ENCODE measurements around the gene NAALADL2. TPM values are rescaled to one million over a fixed set of nuclear protein-coding genes. Genes with fewer than 3 reads are reported as not detected.
A peak's percentile ranks its signal among the peaks of the same experiment; 100 is the strongest.
"Not testable (repeated sequence)": the region's sequence is repeated elsewhere in the genome, so short reads cannot be mapped to it uniquely, and the experiment has no call there.

The NAALADL2 gene
- total and polyA plus RNA-seq, 3 donors from 2014 or later = 5.4 to 15.6 (median 6.0) TPM

DNA sequence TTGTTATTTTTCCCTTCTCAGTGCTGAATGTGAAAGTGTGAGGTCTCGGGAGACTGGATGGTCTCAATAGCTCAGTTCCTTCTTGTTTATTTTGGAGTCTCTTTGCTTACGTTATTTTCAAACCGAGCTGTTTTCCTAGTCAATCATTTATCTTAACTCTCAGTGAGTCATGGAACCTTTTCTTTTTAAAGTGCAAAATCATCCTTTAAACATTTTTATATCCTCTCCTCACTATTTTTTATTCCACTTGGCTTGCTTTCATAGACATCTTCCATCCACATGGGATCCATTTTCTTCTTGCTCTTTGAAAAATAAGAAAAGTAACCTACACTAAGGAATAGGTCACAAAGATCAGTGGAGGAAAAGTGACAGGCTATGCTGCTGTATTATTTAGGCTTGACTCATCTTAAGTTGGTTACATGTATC lies 497.8 kb downstream of the NAALADL2 start:
- DNase-seq = no peak
- Histone ChIP-seq H3K4me1 (no peaks in the 10 kb centered on the region), H3K36me3 (ENCODE audit: low read depth, missing control alignments) (no peaks in the 10 kb centered on the region), H3K9me3 (no peaks in the 10 kb centered on the region), H3K27me3 (no peaks in the 10 kb centered on the region), H3K4me3 (no peak overlapping the region), H3K27ac (no peak overlapping the region)
- intact Hi-C loops (cut with DNase I; ENCODE audit: low total_unique reads) = no loop called here
- WGBS, 2 donors = 43 to 72% methylated on average over 3 of the region's 3 CpGs
- TF ChIP-seq, protein P1, sequence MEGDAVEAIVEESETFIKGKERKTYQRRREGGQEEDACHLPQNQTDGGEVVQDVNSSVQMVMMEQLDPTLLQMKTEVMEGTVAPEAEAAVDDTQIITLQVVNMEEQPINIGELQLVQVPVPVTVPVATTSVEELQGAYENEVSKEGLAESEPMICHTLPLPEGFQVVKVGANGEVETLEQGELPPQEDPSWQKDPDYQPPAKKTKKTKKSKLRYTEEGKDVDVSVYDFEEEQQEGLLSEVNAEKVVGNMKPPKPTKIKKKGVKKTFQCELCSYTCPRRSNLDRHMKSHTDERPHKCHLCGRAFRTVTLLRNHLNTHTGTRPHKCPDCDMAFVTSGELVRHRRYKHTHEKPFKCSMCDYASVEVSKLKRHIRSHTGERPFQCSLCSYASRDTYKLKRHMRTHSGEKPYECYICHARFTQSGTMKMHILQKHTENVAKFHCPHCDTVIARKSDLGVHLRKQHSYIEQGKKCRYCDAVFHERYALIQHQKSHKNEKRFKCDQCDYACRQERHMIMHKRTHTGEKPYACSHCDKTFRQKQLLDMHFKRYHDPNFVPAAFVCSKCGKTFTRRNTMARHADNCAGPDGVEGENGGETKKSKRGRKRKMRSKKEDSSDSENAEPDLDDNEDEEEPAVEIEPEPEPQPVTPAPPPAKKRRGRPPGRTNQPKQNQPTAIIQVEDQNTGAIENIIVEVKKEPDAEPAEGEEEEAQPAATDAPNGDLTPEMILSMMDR (IDR thresholded peaks at IDR 0.05) = no peak
- TF ChIP-seq POLR2A (IDR thresholded peaks at IDR 0.05) = no peak

DNA sequence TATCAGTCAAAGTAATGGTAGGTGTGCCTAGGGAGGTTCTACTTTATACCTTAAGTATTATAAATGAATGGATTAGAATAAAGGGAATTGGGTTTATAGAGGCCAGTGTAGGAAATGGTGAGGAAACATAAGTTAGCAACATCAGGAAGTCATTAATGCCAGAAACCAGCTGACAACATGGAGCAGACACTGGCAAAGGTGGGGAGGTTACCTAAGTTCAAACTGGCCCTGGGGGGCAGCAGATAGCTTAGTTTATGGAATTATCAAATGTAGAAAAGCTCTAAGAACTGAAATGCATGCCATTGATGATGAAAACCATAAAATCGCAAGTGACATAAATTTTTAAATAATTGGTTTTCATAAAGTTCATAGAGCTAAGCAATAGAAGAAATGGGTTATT lies 498.6 kb downstream of the NAALADL2 start:
- Histone ChIP-seq H3K27ac (no peak overlapping the region), H3K4me3 (no peak overlapping the region), H3K27me3 (no peaks in the 10 kb centered on the region), H3K9me3 (no peaks in the 10 kb centered on the region), H3K36me3 (ENCODE audit: low read depth, missing control alignments) (no peaks in the 10 kb centered on the region), H3K4me1 (no peaks in the 10 kb centered on the region)
- 82 to 96% methylated on average over 1 of the region's 1 CpG for WGBS, 2 donors
- intact Hi-C loops (cut with DNase I; ENCODE audit: low total_unique reads) = no loop called here
- TF ChIP-seq POLR2A (IDR thresholded peaks at IDR 0.05) = no peak
- TF ChIP-seq, protein P1 (IDR thresholded peaks at IDR 0.05) = no peak
- no peak for DNase-seq

DNA sequence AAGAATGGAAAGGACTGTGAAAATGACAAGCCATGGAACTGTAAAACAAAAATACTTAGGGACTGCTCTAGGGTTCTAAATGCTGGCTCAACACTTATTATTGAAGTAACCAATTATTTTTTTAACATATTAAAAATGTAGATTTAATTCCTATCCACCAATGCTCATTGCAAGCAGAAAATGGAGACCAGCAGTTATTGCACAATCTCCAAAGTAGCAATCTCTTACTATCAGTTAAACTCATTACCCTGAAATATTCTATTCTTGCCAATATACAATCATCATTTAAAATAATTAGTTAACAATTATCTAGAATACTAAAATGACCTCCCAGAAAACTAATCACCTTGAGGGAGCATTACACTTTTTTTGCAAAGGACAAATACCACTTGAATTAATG lies 499.8 kb downstream of the NAALADL2 start:
- H3K27ac ChIP-seq = no peak overlapping the region
- H3K9me3 ChIP-seq = no peaks in the 10 kb centered on the region
- H3K4me1 ChIP-seq = no peaks in the 10 kb centered on the region
- H3K4me3 ChIP-seq = no peak overlapping the region
- intact Hi-C loops (cut with DNase I; ENCODE audit: low total_unique reads) = no loop called here
- no peaks in the 10 kb centered on the region for H3K27me3 ChIP-seq
- H3K36me3 ChIP-seq (ENCODE audit: low read depth, missing control alignments) = no peaks in the 10 kb centered on the region
- no peak for TF ChIP-seq POLR2A (IDR thresholded peaks at IDR 0.05)
- TF ChIP-seq, protein P1 (IDR thresholded peaks at IDR 0.05) = no peak
- DNase-seq = no peak

DNA sequence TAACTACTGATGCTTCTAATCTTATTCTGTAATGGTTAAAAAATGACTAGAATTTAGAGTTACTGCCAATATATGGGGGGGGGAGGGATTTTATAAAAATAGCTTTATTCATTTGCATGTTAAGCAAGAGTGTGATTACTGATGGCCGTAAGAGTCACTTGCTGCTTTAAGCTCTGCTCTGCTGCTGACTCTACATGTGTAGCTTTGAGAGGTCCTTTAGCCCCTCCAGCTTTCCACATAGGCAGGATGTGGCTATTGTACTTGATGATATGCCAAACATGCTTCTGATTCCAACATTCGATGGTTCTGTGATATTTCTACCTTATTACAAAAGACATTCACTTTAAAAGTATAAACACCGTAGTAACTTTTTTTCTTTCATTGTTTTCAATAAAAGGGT lies 511.3 kb downstream of the NAALADL2 start:
- H3K27ac ChIP-seq; H3K36me3 ChIP-seq (ENCODE audit: low read depth, missing control alignments); H3K9me3 ChIP-seq; H3K4me1 ChIP-seq; DNase-seq; H3K4me3 ChIP-seq; intact Hi-C loops (cut with DNase I; ENCODE audit: low total_unique reads); H3K27me3 ChIP-seq: not testable (repeated sequence)
- WGBS, 2 donors = 48 to 56% methylated on average over 3 of the region's 3 CpGs

DNA sequence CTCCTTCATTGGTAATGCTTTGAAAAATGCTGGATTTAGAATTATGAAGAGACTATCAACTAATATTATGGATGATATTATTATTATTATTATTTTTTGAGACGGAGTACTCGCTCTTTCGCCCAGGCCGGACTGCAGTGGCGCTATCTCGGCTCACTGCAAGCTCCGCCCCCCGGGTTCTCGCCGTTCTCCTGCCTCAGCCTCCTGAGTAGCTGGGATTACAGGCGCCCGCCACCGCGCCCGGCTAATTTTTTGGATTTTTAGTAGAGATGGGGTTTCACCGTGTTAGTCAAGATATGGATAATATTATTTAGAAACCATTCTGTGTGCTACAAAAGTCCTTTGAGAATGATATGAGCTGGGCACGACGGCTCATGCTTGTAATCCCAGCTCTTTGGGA lies 512.1 kb downstream of the NAALADL2 start:
- H3K36me3 ChIP-seq (ENCODE audit: low read depth, missing control alignments); H3K27ac ChIP-seq; intact Hi-C loops (cut with DNase I; ENCODE audit: low total_unique reads); H3K27me3 ChIP-seq; H3K4me1 ChIP-seq; H3K9me3 ChIP-seq: not testable (repeated sequence)
- peak; percentile 24 for DNase-seq
- peak overlapping the region; percentile 23 to 24 for H3K4me3 ChIP-seq
- WGBS, 2 donors = 66 to 83% methylated on average over 18 of the region's 18 CpGs

DNA sequence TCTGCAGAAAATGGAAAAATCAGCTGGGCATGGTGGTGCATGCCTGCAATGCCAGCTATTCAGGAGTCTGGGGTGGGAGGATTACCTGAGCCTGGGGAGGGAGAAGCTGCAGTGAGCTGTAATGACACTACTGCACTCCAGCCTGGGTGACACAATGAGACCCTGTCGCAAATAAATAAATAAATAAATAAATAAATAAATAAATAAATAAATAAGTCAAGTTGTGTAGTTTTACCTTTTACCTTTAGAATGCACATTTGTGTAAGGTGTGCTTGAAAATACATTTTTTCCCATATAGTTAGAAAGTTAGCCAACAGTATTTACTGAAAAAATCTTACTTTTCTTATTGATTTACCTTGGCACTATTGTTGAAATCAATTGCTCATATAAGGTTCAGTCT lies 515.6 kb downstream of the NAALADL2 start:
- Histone ChIP-seq H3K27me3 (no peaks in the 10 kb centered on the region), H3K27ac (no peak overlapping the region), H3K9me3 (no peaks in the 10 kb centered on the region), H3K36me3 (ENCODE audit: low read depth, missing control alignments) (no peaks in the 10 kb centered on the region), H3K4me3 (no peak overlapping the region), H3K4me1 (no peaks in the 10 kb centered on the region)
- TF ChIP-seq, protein P1 (IDR thresholded peaks at IDR 0.05) = no peak
- no peak for TF ChIP-seq POLR2A (IDR thresholded peaks at IDR 0.05)
- 93 to 96% methylated on average over 1 of the region's 1 CpG for WGBS, 2 donors
- no peak for DNase-seq
- intact Hi-C loops (cut with DNase I; ENCODE audit: low total_unique reads) = no loop called here
